HS-27A (cell line): ENCODE data around the gene HS6ST2.

Source experiments
- DNase-seq: peaks from one replicate; pipeline ENCODE4 v3.0.0-alpha.2; 2012; ENCODE audit warnings: low read depth, missing footprints

HS6ST2 gene

DNA sequence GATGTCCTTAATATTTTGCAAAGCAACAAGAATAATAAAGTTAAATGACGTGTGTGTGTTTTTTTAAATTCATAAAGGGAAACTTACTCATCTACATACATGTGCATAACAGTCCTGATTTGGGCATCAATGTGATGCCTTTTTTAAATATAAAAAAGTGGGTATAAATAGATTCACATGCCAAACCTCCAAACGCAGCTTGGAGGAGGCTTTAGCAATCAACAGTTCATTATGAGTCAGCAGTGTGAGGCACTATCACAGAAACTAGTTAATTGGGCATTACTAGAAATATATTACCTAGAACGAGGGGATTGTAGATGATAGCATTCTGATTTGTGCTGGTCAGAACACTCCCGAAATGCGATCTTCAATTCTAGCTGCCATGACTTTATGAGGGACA is 115.1 kb downstream of the HS6ST2 start:
- DNase-seq = no peak

DNA sequence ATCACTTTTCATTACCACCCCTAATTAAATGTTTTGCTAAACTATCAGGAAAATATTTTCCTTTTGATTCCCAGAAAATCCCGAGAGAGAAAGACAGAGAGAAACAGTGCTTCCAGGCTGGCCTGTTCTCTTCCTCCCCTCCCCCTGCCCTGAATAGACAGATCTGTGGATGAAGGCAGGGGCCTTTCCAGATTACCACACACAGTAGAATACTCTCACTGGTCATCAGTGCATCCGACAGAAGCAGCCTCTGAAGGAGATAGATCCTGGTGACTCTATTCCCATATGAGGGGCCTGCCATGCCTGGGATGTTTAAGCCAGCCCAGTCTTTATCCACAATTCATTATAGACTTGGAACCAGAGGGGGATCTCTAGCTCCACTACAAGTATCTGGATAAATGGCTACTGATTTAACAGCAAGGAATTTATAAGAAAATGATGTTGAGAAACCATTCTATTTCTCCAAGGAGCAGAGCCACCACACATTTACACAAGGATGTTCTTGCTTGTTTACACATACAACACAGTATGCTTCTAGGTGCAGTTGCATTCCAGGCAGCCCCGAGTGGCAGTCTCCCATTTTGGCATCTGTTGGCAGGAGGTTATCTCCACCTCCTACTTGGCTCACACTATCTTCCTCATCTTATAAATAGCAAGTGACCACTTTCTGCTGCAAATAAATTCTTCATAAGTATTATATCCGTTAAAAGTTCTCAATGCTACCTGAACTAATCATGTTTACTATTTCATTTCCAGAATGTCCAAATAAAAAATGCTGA is 115.8 kb downstream of the HS6ST2 start:
- no peak for DNase-seq

DNA sequence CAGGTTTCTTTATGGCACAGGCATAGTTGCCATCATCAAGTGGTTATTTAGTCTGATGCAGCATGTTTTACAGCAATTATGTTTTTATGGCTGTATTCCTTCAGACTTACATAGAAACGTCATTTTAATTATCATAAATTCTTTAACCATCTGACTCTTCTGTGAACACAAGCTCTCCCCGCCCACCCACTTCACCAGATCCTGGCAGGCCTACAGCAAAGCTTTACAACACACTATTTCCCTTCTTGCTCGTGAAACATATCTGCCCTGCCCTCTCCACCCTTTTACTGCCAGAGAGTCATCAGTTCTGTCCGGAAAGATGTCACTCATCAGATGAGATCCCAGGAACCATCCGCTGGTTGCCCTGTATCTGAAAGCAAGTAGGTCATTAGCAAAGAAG is 120.5 kb downstream of the HS6ST2 start:
- no peak for DNase-seq

DNA sequence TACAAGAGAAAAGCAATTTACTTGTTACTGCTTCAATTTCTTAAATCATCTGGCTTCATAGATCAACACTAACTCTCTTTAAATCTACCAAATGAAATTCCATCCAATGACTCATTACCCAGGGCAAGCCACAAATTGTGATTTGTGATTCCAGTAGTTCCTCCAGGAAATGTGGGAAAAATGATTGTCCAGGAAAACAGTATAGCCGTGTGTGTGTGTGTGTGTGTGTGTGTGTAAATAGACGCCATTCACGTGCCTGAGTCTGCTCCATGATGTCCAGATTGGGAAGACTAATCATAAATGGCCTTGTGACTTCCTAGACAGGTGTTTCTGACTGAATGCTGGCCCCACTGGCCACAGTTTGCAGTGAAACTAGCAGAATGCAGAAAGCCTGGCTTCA is 121.3 kb downstream of the HS6ST2 start:
- no peak for DNase-seq

DNA sequence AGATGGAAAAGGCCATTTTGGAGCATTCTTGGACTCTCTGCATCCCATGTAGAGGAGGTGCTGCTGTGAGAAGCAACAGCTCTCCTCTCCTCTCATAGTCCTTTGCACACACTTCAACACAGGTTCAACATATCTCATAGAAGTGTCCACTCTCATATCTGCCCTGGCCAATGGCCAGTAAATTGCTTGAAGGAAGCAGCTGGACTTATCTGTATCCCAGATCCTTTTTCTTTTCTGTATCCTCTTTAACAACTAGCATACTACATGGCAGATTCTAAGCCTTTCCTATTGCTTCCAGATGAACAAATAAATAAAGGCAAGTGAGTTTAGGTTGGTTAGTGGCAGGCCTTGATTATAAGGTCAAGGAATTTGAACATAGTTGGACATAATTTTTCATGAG is 122.0 kb downstream of the HS6ST2 start:
- no peak for DNase-seq

DNA sequence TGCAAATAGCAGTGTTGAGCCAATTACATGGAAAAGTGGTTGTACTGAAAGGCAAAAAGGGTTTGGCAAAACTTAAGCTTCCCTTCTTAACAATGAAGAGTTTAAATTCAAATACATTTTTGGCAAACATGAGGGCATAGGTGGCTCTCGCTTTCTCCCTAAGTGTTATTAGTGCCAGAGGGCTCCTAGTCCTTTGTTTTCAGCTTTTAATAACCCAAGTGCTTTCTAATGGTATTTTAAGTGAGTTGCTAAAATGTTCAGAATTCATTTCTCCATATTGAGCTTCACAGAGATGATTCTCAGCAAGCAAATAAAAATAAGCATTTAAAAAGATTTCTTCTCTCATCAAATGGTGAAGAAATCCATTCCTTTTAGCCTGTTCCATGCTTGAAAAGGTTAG is 123.7 kb downstream of the HS6ST2 start:
- DNase-seq = no peak

DNA sequence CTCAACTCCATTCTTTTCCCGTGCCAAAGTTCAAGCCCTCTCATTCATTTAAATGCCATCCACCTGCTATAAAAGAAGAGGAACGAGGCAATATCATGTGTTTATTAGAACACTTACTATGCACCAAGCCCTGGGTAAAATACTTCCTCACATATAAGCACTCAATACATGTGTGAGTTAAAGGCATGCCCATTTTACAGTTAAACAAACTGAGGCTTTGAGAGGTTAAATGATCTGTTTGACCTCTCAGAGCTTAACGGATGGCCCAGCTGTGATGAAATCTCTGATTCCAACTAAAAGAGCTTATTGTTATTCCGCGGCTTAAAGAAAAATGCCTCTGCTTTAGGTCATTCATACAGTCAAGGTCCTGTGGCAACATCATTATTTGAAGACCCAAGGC is 124.3 kb downstream of the HS6ST2 start:
- no peak for DNase-seq

DNA sequence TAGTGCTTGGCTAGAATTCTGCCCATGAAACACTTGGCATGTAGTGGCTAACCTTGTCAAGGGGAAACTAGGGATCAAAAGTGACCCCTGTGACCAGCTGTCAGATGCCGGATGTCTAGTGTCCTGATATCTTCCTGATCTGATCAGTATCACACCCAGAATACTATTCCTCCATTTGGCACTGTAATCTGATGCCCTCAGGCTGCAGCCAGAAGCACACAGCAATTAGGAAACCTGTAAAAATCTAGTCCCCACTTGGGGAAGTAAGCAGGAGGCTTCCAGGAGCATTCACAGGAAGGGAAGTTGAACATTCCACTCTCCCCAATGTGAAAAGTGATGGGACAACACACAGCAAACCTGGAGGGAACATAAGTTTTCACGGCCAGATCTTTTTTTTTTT is 125.1 kb downstream of the HS6ST2 start:
- no peak for DNase-seq

DNA sequence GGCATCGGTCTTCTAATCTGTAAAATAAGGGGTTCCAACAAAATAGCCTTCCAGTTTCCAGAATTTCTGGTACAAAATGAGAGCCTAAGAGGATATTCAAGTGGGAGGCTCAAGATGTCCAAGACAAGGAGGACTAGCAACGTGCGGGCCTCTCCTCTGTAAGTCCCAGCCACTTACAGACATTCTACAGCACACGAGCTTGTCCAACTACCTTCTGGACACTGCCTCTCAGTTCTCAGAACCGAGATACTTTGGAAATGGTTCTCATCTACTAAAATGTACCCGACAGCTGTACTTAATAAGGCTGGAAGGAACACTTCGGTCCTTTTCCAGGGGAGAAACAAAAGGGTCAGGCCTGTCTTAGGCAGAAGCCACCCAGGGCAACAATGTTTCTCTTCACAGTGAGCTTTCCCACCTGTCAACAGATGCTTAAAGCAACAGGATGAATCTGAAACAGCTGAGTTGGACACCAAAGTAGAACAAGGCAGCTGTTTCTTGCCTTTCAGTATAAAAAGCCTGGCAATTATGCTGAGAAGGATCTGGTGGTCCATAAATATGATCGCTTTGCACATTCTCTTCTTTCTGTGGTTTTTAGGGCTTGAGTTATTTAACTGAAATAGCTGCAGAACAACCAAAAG is 127.0 kb downstream of the HS6ST2 start:
- no peak for DNase-seq

DNA sequence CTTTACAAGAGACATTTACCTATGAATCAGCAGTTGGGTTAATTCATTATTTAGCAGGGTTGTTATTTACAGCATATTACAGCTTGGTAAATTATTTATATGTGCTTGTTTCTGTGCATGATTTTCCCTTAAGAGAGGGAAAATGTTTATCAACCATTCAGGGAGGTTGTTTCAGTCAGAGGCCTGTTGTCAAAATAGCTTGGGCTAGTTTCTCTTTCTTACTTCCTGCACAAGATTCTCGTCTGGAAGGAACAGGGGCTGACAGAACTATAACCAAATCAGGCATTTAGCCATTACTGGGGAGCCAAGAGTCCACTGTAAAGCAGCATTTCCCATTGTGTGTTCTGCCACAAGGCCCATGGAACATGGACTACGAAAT is 135.8 kb downstream of the HS6ST2 start:
- DNase-seq = no peak

DNA sequence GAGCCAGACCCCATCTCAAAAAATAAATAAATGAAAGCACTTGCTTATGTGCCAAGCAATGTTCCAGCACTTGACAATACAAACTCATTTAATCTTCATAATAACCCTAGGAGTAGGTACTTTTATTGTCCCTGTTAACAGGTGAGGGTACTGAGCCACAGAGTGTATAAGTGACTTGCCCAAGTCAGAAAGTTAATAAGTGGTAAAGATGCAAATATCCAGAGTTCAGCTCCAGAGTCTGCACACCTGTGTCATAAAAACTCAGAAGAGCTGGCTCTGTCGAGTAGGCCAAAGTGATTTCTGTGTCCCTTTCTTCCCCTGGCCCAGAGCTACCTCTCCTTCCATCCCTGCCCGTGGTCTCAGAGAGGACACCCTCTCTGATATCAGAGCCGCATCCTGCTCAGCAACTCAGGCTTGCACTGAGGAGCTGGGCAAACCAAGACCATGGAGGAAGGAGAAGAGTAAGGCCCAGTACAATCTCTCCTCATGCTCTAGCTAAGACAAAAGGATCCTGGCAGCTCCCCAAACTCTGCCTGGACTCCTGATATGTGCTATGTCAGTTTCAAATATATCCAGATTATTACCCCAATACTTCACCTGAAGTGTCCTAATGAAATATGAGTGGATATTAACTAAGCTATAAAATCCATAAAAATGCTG is 136.3 kb downstream of the HS6ST2 start:
- DNase-seq = no peak

DNA sequence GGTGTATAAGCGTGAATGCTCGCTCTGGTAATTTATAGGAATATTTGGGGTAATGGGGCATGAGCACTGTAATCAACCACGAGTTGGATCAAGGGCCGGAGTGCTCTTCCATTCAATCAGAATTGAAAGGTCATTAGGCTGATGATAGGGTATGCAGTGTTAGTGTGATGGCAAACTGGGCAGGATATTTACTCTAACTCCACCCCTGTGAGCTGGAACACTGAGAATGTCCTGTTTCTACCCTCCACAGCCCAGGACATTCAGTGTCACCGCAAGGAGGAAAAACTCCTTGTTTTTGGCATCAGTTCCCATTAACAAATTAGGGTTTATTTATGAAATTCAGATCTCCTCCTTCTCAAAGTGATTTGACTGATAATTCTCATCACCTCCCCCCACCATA is 137.8 kb downstream of the HS6ST2 start:
- DNase-seq = no peak

DNA sequence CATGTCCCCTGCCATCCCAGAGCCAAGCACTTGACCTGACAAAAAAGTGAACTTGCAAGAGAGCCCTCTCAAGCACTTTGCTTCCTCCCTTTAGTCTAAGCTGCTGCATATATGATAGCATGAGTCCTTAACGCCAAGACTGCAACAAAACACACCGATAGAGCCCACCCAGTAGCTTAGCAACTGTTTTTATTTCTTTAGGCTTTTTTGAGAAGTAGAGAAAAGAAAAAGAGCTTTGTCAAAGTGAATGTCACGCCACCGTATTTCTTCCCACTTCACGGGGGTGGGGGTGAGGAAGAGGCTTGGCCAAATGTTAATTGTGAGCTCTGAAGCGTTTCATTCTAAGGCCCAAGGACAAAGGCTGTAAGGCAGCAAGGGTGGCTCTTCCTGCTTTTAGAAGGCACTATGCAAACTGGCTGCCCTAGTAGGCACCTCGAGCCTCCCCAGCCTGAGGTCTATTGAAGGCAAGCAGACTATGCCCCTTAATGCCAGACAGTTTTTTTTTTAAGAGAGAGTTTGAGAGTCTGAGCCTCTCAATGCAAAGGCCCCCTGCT is 138.6 kb downstream of the HS6ST2 start:
- no peak for DNase-seq

DNA sequence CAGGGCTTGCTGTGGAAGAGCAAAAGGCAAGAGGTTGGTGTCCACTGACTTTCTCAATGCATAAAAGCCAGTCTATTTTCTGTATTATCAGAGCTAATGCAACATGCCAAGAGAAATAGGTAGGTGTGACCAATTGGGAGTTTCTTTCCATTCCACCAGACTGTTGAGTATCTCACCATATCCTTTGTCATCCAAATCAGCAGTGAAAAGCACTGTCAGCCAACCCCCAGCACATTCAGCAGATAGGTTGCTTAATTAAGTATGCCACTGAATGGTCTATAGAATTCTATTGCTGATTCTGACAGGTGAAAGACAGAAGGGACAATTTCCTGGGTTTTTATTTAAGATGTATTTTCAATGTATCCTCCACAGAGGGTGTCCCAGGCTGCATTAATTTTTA is 139.8 kb downstream of the HS6ST2 start:
- DNase-seq = no peak

DNA sequence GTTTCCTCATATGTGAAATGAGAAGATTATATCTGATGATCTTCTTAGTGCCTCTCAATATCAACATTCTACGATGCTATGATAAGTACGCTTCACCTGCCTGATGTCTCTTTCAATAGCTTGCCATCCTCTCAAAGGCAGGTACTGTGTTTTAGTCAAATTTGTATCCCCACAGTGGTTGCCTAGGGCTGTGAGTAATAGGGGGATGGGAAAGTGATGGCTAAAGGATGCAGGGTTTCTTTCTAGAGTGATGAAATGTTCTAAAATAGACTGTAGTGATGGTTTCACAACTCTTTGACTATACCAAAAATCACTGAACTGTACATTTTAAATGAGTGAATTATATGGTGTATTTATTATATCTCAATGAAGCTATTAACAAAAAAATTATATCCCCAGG is 142.8 kb downstream of the HS6ST2 start:
- DNase-seq = no peak

DNA sequence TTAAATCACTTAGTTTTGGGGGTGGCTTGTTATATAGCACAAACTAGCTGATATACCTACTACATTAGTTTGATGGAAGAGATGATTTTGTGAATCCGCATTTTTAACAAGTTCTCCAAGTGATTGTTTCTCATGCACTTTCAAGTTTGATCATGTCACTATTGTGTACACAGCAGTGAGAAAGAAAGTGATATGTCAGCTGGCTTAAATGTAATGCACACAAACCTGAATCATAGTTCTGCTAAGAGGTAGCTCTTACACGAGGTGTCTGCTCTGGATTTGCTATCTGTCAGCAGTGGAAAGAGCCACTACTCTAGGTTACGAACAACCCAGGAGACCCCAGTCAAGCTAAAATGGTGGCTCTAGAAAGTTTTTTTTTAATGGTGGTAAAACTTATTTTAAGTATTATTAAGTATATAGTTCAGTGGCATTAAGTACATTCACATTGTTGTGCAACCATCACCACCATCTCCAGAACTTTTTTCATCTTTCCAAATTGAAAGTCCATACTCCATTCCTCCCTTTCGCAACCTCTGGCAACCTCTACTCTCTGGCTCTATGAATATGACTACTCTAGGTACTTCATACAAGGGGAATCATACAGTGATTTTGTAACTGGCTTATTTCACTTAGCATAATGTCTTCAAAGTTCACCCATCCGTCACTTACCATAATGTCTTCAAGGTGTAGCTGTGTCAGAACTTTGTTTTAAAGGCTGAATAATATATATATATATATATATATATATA is 147.3 kb downstream of the HS6ST2 start:
- no peak for DNase-seq

DNA sequence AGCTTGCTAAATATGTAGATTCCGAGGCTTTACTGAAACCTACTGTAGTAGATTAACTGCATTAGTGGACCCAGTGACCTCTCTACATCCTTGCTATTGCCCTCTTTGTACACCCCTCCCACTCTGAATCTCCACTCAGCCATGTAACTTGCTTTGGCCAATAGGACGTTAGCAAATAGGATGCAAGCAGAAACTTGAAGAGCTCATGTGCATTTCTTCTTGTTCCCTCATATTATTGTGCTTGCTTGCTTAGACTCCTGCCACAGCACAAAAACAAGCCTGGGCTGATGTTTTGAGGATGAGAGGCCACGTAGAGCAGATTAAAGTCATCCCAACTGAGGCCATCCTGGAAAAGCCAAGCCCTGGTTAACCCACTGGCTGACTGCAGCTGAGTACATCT is 147.9 kb downstream of the HS6ST2 start:
- DNase-seq = no peak

DNA sequence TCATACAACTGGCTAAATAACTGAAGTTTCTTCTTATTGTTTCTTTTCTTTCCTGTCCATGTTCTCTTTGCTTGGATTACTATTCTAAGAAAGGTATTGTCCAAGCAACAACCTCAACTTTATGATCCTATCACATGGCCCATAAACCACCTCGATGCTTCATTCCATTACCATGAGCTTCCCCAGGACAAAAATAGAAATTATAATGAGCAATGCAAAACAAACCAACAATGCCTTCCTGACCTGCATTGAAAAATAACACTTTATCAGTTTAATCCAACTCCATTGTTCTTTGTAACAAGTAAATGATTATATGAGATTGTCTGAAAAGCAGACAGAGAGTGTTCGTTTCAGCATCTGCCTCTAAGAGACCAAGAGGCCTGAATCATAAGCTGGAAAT is 148.8 kb downstream of the HS6ST2 start:
- DNase-seq = no peak

DNA sequence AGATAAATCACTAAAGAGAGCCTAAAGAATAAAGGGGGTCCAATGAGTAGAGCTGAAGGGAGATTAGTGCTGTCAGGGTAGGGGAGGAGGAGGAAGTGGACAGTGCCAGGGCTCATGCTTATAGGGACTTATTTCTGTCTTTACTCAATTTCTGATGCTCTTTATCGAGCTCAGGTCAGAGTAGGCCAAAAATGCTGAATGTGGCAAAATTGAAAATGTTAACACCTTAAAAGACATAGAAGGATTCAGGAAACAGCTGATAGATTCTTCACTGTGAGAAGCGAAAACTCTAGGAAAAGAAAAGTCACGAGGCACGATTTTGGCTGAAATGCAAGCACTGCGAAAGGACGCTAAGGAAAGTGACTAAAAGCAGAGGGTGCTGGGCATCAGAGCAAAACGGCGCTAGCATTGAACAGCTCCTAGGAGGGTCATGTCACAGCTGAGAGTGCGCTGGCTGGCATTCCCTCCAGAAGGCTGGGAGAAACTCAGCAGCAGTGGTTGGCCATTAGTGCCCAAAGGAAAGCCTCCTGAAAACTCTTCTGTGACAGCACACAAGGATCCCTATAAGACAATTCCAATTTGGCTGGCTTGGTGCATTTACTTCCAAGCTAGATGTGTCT is 150.9 kb downstream of the HS6ST2 start:
- DNase-seq = no peak

DNA sequence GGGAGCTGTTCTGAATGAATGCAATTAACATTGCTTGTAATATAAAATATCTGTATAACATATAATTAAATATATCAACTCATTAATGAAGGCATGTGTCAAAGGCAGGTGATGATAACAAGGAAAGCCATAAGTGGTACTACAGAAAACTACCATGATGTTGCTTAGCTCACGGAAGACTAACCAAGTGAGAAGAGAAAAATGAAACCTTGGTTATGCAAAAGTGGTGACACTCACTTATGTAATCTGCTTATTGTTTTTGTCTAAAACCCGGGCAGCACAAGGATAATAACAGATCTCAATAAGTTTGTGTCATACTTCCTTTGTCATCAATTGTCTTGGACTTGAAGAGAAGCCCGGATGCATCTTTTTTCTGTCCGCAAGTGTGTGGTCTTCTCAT is 156.4 kb downstream of the HS6ST2 start:
- no peak for DNase-seq

DNA sequence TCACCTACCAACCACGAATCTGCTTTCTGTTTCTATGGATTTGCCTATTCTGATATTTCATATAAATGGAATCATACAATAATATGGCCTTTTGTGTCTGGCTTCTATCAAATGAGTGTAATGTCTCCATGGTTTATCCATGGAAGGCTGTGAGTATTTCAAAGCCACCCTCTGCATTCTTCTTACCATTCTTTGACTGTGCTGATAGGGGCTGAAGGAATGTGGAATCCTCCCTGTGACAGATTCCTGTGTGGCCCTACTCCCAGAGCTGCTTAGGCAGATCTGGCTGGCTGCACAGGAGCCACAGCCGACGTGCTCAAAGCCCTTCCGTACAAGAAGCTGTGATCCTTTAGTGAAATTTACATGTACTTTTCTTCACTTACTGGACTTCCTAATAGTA is 163.2 kb downstream of the HS6ST2 start:
- DNase-seq = no peak

DNA sequence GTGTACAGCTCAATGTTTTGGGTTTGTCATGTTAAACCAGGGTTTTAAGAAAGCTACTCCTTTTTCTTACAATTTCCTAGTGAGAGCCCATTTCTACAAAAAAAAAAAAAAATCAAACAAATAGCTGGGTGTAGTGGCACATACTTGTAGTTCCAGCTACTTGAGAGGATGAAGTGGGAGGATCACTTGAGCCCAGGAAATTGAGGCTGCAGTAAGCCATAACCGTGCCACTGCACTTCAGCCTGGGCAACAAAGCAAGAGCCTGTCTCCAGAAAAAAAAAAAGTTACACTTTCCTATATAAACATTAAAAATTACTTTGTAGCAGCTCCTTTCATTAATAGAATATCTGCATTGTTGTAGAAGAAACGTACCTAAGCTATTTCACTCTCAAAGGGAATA is 166.7 kb downstream of the HS6ST2 start:
- no peak for DNase-seq
